HEK293T (cell line): ENCODE results near the gene ANKRD42.

Source experiments
- BHLHE40 ChIP-seq: fragments of 450-650 bp; IDR thresholded peaks from 2 replicates; pipeline ENCODE4 v1.6.1; 2016; ENCODE audit warnings: mild to moderate bottlenecking, moderate library complexity, borderline replicate concordance
- CTBP1 ChIP-seq: fragments of 450-650 bp; IDR thresholded peaks from 2 replicates; pipeline ENCODE4 v1.6.1; 2016; ENCODE audit warnings: borderline replicate concordance
- ELF4 ChIP-seq: fragments of 450-650 bp; IDR thresholded peaks from 2 replicates; pipeline ENCODE4 v1.6.1; 2017; ENCODE audit warnings: antibody characterized with exemption
- FOXA1 ChIP-seq: fragments of 450-650 bp; IDR thresholded peaks from 2 replicates; pipeline ENCODE4 v1.6.1; 2016; ENCODE audit warnings: mild to moderate bottlenecking
- FOXK2 ChIP-seq: fragments of 450-650 bp; IDR thresholded peaks from 2 replicates; pipeline ENCODE4 v1.6.1; 2016; ENCODE audit warnings: mild to moderate bottlenecking
- FOXM1 ChIP-seq: fragments of 450-650 bp; IDR thresholded peaks from 2 replicates; pipeline ENCODE4 v1.6.1; 2017; ENCODE audit warnings: mild to moderate bottlenecking, borderline replicate concordance
- HDGF ChIP-seq: fragments of 450-650 bp; IDR thresholded peaks from 2 replicates; pipeline ENCODE4 v1.6.1; 2017; ENCODE audit warnings: antibody characterized with exemption, borderline replicate concordance
- L3MBTL2 ChIP-seq: fragments of 450-650 bp; conservative IDR thresholded peaks from 2 replicates; pipeline ENCODE4 v1.6.1; 2016; ENCODE audit warnings: mild to moderate bottlenecking
- NFRKB ChIP-seq: fragments of 450-650 bp; IDR thresholded peaks from 2 replicates; pipeline ENCODE4 v1.6.1; 2016; ENCODE audit warnings: mild to moderate bottlenecking, moderate library complexity
- SP1 ChIP-seq: fragments of 450-650 bp; IDR thresholded peaks from 2 replicates; pipeline ENCODE4 v1.6.1; 2017
- SUZ12 ChIP-seq: fragments of 450-650 bp; IDR thresholded peaks from 2 replicates; pipeline ENCODE4 v1.6.1; 2016; ENCODE audit warnings: mild to moderate bottlenecking
- TARDBP ChIP-seq: fragments of 450-650 bp; IDR thresholded peaks from 2 replicates; pipeline ENCODE4 v1.6.1; 2016
- ZNF384 ChIP-seq: fragments of 450-650 bp; IDR thresholded peaks from 2 replicates; pipeline ENCODE4 v1.6.1; 2016
- TF ChIP-seq, protein P1 (sequence below): fragments of 450-650 bp; IDR thresholded peaks from 2 replicates; pipeline ENCODE4 v1.6.1; 2016

DNA sequence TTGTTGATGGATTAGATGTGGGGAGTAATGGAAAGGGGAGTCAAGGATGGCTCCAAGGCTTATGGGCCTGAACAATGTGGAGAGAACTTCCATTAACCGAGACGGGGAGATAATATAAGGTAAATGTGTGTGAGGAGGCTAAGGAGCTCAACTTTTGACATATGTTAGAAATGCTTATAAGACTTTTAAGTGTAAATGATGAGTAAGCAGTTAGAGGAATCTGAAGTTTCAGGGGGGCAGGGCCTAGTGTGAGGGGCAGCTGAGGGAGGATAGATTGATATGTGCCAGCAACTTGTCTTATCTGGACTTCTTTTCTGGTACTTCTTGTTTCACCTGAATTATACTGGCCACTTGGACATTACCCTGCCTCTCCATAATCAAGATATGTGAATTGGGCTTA is 29.9 kb downstream of the ANKRD42 start:
- TF ChIP-seq CTBP1 (no peak), FOXA1 (no peak), SUZ12 (no peak), SP1 (no peak), FOXK2 (no peak), NFRKB (no peak), BHLHE40 (no peak), TARDBP (no peak), ZNF384 (no peak), HDGF (no peak), ELF4 (no peak), FOXM1 (no peak), L3MBTL2 (no peak)
- TF ChIP-seq, protein P1, sequence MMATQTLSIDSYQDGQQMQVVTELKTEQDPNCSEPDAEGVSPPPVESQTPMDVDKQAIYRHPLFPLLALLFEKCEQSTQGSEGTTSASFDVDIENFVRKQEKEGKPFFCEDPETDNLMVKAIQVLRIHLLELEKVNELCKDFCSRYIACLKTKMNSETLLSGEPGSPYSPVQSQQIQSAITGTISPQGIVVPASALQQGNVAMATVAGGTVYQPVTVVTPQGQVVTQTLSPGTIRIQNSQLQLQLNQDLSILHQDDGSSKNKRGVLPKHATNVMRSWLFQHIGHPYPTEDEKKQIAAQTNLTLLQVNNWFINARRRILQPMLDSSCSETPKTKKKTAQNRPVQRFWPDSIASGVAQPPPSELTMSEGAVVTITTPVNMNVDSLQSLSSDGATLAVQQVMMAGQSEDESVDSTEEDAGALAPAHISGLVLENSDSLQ: no peak
